Stimulated activated memory B cell treated with anti-CD40 and anti-IgM and Interleukin-4, amounts not matched to agents 10 μg/mL and 1 μg/mL and 100 μg/mL, for 72 hours (primary cell): Measurements from ENCODE around the gene GCH1.
"Not testable (repeated sequence)": the region's sequence is repeated elsewhere in the genome, so short reads cannot be mapped to it uniquely, and the experiment has no call there.

Source experiments
- ATAC-seq: fragments of 150-1000 bp; cut with Tn5 transposase; 2 replicates; pipeline ENCODE4 v1.10.0; 2021
- H3K27ac Mint-ChIP-seq: one replicate; pipeline ENCODE4 v1.8.0; 2022; ENCODE audit warnings: mild to moderate bottlenecking, mixed read lengths
- H3K27me3 Mint-ChIP-seq: one replicate; pipeline ENCODE4 v1.8.0; 2022; ENCODE audit warnings: mixed read lengths
- H3K36me3 Mint-ChIP-seq: one replicate; pipeline ENCODE4 v1.8.0; 2022; ENCODE audit warnings: mixed read lengths
- H3K4me1 Mint-ChIP-seq: one replicate; pipeline ENCODE4 v1.8.0; 2022; ENCODE audit warnings: mixed read lengths
- H3K4me3 Mint-ChIP-seq: one replicate; pipeline ENCODE4 v1.8.0; 2022; ENCODE audit warnings: mild to moderate bottlenecking, moderate library complexity, mixed read lengths
- H3K9me3 Mint-ChIP-seq: one replicate; pipeline ENCODE4 v1.8.0; 2022; ENCODE audit warnings: mixed read lengths

The GCH1 gene

GRCh38 chr14:54808326-54809161, 94.1 kb downstream of the GCH1 start:
- H3K27me3 Mint-ChIP-seq = peaks cover 22% of the 10 kb centered on the region
- no peaks in the 10 kb centered on the region for H3K9me3 Mint-ChIP-seq

GRCh38 chr14:54807881-54808280, 94.7 kb downstream of the GCH1 start:
- peaks cover 22% of the 10 kb centered on the region for H3K27me3 Mint-ChIP-seq
- H3K36me3 Mint-ChIP-seq = no peaks in the 10 kb centered on the region
- peaks cover 13% of the 10 kb centered on the region for H3K4me1 Mint-ChIP-seq
- no peak overlapping the region for H3K27ac Mint-ChIP-seq
- H3K4me3 Mint-ChIP-seq = no peak overlapping the region
- no peaks in the 10 kb centered on the region for H3K9me3 Mint-ChIP-seq
- ATAC-seq = no peak

More at GRCh38 chr14:54808326-54809161, 94.1 kb downstream of the GCH1 start:
- Mint-ChIP-seq H3K36me3 (no peaks in the 10 kb centered on the region), H3K4me3 (no peak overlapping the region), H3K27ac (no peak overlapping the region), H3K4me1 (peaks cover 13% of the 10 kb centered on the region)
- ATAC-seq = no peak

DNA sequence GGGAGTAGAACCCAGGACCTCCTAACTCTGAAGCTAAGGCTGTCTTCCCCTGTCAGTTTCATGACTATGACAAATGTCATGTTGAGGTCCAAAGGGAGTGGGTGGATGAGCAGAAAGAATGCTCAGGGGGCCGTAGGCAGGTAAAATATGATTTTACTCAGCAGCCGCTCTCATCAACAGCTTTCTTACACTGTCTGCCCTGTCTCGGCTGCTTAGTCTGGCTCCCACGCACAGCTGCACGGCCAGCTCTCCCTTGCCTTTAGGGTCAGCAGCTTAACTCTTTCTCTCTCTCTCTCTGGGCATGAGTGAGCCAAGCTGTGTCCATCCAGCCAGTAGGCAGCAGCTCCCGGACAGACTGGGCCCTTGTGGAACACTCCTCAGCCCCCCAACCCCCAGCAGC, 95.2 kb downstream of the GCH1 start:
- Mint-ChIP-seq H3K36me3 (no peaks in the 10 kb centered on the region), H3K4me3 (no peak overlapping the region), H3K9me3 (no peaks in the 10 kb centered on the region), H3K27me3 (peaks cover 22% of the 10 kb centered on the region), H3K27ac (no peak overlapping the region), H3K4me1 (peaks cover 13% of the 10 kb centered on the region)
- ATAC-seq = no peak

- Mint-ChIP-seq H3K4me1 (peaks cover 13% of the 10 kb centered on the region), H3K4me3 (no peak overlapping the region), H3K27ac (no peak overlapping the region), H3K9me3 (no peaks in the 10 kb centered on the region), H3K36me3 (no peaks in the 10 kb centered on the region), H3K27me3 (peaks cover 23% of the 10 kb centered on the region)
- ATAC-seq = no peak
These were observed 96.0 kb downstream of the GCH1 start for GRCh38 chr14:54806616-54807015.

DNA sequence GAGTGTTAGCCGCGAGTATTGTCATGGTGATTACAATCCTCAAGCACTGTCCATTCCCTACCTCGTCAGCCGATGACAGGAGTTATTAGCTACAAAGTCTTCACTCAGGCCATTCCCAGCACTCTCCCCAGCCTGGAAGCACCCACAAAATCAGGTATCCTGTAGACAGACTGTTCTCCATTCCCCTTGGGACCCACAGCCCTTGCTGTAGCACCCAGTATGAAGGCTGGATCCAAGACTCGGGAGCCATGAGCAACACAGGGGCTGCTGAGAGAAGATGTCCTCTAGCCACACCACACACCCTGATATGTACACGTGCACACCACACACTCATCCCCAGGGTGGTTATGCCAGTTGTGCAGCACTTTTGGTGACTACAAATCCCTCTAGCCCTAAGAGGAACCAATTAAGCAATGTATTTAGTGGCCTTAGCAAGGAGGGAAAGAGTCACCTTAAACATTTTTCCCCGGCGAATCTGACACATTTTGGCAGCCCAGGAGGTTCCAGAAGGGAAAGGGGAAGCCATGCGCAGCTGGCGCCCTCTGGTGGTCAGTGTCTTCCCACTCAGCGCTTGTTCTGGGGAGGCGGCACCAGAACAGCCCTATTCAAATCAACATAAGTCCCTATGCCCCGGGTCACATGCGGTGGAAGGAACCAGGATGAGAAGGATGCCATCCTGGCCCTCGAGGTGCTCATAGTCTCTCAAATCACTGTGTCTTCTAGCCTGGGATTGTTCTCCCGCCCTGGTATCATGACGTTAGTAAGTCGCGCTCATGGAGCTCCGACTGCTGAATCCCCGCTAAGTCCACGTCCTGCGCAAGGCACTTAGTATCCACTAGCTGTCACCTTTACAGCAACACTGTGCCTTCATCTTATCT, 96.9 kb downstream of the GCH1 start:
- ATAC-seq = peak; percentile 83
- H3K27ac Mint-ChIP-seq = no peak overlapping the region
- H3K27me3 Mint-ChIP-seq = peaks cover 32% of the 10 kb centered on the region
- no peaks in the 10 kb centered on the region for H3K36me3 Mint-ChIP-seq
- no peaks in the 10 kb centered on the region for H3K9me3 Mint-ChIP-seq
- H3K4me1 Mint-ChIP-seq = peaks cover 13% of the 10 kb centered on the region
- peak overlapping the region; percentile 32 for H3K4me3 Mint-ChIP-seq

GRCh38 chr14:54805070-54805444, 97.6 kb downstream of the GCH1 start:
- ATAC-seq = no peak
- Mint-ChIP-seq H3K36me3 (no peaks in the 10 kb centered on the region), H3K4me3 (no peak overlapping the region), H3K9me3 (no peaks in the 10 kb centered on the region), H3K27ac (no peak overlapping the region), H3K4me1 (peaks cover 13% of the 10 kb centered on the region), H3K27me3 (peaks cover 36% of the 10 kb centered on the region)

DNA sequence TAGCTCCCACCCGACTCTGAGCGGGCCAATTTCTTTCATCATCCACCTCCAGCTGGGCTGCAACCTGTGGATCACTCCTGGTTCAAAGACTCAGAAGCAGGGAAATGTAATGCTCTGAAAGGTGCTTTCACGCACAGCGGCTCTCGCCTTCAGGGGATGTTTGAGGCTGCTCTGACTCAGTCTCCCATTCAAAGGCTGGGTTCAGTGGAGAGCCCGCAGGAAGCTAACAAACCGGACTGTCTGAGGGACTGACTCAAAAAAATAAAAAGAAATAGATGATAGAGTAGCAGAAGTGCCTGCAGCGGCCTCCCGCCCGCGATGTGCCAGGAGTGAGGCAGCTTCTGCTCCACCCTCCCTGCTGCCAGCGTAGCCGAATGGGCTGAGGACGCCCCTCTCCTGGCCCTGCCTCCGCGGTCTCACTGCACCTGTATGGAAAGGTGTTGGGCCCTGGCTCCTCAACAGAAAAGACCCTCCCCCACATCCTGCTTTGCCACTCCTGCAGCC, 98.0 kb downstream of the GCH1 start:
- Mint-ChIP-seq H3K36me3 (no peaks in the 10 kb centered on the region), H3K4me3 (no peak overlapping the region), H3K27ac (no peak overlapping the region), H3K4me1 (peaks cover 13% of the 10 kb centered on the region), H3K9me3 (no peaks in the 10 kb centered on the region), H3K27me3 (peaks cover 36% of the 10 kb centered on the region)
- no peak for ATAC-seq

- no peak overlapping the region for H3K27ac Mint-ChIP-seq
- peaks cover 36% of the 10 kb centered on the region for H3K27me3 Mint-ChIP-seq
- ATAC-seq = no peak
- H3K36me3 Mint-ChIP-seq = no peaks in the 10 kb centered on the region
- no peak overlapping the region for H3K4me3 Mint-ChIP-seq
- H3K9me3 Mint-ChIP-seq = no peaks in the 10 kb centered on the region
- H3K4me1 Mint-ChIP-seq = peaks cover 13% of the 10 kb centered on the region
These were observed 98.6 kb downstream of the GCH1 start for GRCh38 chr14:54803926-54804537.

- Mint-ChIP-seq H3K4me1 (peaks cover 13% of the 10 kb centered on the region), H3K27me3 (peaks cover 36% of the 10 kb centered on the region), H3K9me3 (no peaks in the 10 kb centered on the region), H3K36me3 (no peaks in the 10 kb centered on the region), H3K27ac (no peak overlapping the region), H3K4me3 (no peak overlapping the region)
- no peak for ATAC-seq
These were observed 99.2 kb downstream of the GCH1 start for GRCh38 chr14:54803396-54803795.

- H3K4me3 Mint-ChIP-seq, H3K27ac Mint-ChIP-seq, H3K36me3 Mint-ChIP-seq, H3K9me3 Mint-ChIP-seq, ATAC-seq: not testable (repeated sequence)
- Mint-ChIP-seq H3K4me1 (peaks cover 13% of the 10 kb centered on the region), H3K27me3 (peaks cover 36% of the 10 kb centered on the region)
These were observed 101.1 kb downstream of the GCH1 start for GRCh38 chr14:54801482-54801881.

- H3K36me3 Mint-ChIP-seq = peaks cover 4% of the 10 kb centered on the region
- H3K9me3 Mint-ChIP-seq = peaks cover 6% of the 10 kb centered on the region
- H3K4me1 Mint-ChIP-seq = no peaks in the 10 kb centered on the region
- no peak for ATAC-seq
- no peak overlapping the region for H3K4me3 Mint-ChIP-seq
- no peak overlapping the region for H3K27ac Mint-ChIP-seq
- H3K27me3 Mint-ChIP-seq = peaks cover 14% of the 10 kb centered on the region
These were observed 104.0 kb downstream of the GCH1 start for GRCh38 chr14:54798465-54799124.

GRCh38 chr14:54797986-54798385, 104.6 kb downstream of the GCH1 start:
- no peaks in the 10 kb centered on the region for H3K4me1 Mint-ChIP-seq

GRCh38 chr14:54797556-54797955, 105.1 kb downstream of the GCH1 start:
- H3K36me3 Mint-ChIP-seq = peaks cover 4% of the 10 kb centered on the region
- ATAC-seq = no peak
- H3K27me3 Mint-ChIP-seq = peaks cover 14% of the 10 kb centered on the region
- no peak overlapping the region for H3K27ac Mint-ChIP-seq
- no peak overlapping the region for H3K4me3 Mint-ChIP-seq
- no peaks in the 10 kb centered on the region for H3K4me1 Mint-ChIP-seq
- H3K9me3 Mint-ChIP-seq = peaks cover 6% of the 10 kb centered on the region

More at GRCh38 chr14:54797986-54798385, 104.6 kb downstream of the GCH1 start:
- Mint-ChIP-seq H3K27ac (no peak overlapping the region), H3K9me3 (peaks cover 6% of the 10 kb centered on the region), H3K36me3 (peaks cover 4% of the 10 kb centered on the region), H3K4me3 (no peak overlapping the region), H3K27me3 (peaks cover 14% of the 10 kb centered on the region)
- no peak for ATAC-seq

- H3K36me3 Mint-ChIP-seq = peaks cover 4% of the 10 kb centered on the region
- no peak overlapping the region for H3K4me3 Mint-ChIP-seq
- peaks cover 6% of the 10 kb centered on the region for H3K9me3 Mint-ChIP-seq
- no peaks in the 10 kb centered on the region for H3K4me1 Mint-ChIP-seq
- H3K27me3 Mint-ChIP-seq = peaks cover 14% of the 10 kb centered on the region
- ATAC-seq = no peak
- H3K27ac Mint-ChIP-seq = no peak overlapping the region
These were observed 105.7 kb downstream of the GCH1 start for GRCh38 chr14:54796961-54797360.

GRCh38 chr14:54794796-54795195, 107.8 kb downstream of the GCH1 start:
- ATAC-seq = no peak
- no peak overlapping the region for H3K27ac Mint-ChIP-seq
- no peaks in the 10 kb centered on the region for H3K27me3 Mint-ChIP-seq
- no peaks in the 10 kb centered on the region for H3K4me1 Mint-ChIP-seq
- peaks cover 17% of the 10 kb centered on the region for H3K36me3 Mint-ChIP-seq
- H3K9me3 Mint-ChIP-seq = peaks cover 6% of the 10 kb centered on the region
- no peak overlapping the region for H3K4me3 Mint-ChIP-seq
